HPDE6-E6E7 (cell line): Measurements from ENCODE around the gene ADAMTS3.

ENCODE experiments used
- DNase-seq: peaks from one replicate; pipeline ENCODE4 v3.0.0; 2011; ENCODE audit warnings: missing footprints; ENCODE audit errors: extremely low spot score

ADAMTS3 gene

DNA sequence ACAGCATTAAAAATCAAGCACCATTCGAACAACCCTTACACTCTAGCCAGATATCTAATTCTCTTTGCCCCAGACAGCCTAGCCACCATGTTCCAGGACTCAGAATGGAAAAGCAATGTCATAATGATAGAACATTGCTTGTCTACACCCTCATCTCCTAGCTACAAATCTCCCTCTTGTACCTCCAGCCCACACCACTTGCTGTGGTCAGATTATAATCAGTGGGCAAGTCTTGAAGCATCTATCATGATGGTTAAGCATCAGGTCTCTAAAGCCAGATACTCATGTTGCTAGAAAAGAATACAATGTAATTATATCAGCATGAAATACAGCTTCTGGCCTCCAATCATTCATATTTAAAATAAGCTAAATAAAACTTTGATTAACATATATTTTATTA is 268.9 kb downstream of the ADAMTS3 start:
- DNase-seq = no peak

DNA sequence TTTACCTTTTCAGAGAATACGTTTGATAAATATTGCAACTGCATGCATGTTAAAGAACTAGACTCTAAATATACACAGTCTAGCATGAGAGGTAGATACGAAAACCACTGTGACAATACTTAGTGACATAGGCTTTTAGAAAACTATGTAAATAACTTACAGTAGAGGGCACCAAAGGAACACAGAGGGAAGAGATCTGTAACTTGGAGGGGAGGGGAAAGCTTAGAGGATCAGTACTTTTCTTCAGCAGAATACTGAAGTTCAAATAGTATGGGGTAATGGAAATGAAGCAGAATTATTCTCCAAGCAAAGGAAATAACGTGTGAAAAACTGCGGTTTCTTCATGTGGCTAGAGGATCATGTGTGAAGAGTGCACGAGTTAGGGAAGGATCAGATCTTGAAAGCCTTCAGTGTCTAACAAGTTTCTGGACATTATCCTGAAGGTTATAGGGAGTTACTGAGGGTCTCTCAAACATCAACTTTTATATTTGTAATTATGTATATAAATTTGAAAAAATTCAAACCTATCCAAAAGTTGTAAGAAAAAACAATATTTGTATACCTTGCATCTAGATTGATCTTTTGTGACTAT is 273.0 kb downstream of the ADAMTS3 start:
- DNase-seq = no peak

DNA sequence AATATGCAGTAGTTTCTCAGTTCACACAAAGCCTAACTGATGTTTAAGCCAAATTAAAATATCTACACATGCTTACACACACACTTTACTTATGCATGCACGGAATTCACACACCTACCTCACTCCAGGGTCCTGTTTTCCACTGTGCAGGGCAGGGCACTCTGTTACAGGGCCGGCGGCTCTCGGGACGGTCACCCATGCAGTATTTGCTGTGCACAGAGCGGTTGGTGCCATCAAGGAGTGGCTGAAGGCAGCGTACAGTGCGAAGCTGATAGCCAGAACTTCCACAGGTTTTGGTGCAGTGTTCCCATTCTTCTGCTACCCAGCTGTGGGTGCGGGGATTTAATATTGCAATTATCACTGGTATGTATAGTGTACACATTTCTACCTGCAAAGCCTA is 278.3 kb downstream of the ADAMTS3 start:
- DNase-seq = no peak

DNA sequence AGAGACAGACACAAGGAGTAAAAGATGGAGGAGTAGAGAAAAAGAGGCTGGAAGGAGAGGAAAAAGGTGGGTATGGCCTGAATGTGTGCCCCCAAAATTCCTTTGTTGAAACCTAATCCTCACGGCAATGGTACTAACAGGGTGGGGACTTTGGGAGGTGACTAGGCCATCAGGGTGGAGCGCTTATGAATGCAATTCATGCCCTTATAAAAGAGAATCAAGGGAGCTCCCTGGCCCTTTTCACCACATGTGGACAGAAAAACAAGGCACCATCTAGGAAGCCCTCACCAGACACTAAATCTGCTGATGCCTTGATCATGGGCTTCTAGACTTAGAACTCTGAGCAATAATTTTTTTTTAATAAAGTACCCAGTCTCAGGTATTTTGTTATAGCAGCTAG is 282.1 kb downstream of the ADAMTS3 start:
- no peak for DNase-seq

DNA sequence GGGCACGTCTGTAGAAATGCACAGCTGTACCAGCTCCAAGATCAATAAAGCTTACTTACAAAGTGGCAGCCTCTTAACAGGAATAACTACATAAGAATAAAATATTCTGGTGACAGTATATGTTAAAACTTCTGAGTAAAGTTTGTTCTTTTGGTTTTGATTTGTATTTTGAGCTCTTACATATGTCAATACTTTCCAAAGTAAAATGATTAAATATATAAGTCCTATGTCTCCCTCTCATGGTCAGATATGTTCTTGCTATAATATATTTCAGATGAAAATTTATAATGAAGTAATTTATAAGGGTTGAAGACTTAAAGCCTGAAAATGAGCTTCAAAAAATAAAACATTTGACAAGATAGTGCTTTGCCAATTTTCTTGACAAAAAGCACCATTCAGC is 282.8 kb downstream of the ADAMTS3 start:
- DNase-seq = no peak

DNA sequence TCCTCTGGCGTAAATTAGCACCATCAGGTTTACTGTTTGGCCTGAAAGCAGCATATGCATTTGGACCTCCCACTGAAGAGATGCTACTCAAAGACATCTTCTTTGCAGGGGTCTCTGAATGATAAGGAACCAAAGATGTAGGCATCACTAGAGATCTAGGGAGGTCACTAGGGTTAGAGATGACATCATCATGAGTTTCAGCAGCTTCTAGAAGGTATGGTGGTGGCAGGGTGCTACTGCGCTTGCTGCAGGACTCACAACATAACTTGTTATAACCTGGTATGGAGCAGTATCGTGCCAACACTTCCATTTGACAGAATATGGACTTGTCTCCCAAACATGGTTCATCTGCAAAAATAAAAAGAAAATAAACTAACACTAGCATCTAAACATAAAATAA is 285.7 kb downstream of the ADAMTS3 start:
- no peak for DNase-seq

DNA sequence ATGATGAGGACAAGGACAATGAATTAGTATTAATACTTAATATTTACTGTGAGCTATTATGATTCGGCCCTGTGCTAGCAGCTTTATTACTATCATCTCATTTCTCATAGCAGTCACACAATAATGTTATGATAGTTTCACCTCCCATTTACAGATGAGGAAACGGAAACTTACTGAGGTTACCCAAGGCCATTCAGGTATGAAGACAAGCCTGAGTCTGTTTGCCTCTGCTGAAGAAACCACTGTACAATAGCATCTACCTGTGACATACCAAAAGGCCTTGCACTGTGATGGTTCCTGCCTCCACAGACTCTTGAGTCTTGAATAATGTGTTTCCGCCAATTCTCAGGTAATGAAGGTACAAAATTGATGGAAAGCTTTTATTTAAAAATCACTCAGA is 288.8 kb downstream of the ADAMTS3 start:
- DNase-seq = no peak

- DNase-seq = no peak
Measured at GRCh38 chr4:72275381-72275780, 293.6 kb downstream of the ADAMTS3 start.

GRCh38 chr4:72274251-72274650 is 294.8 kb downstream of the ADAMTS3 start:
- DNase-seq = no peak

GRCh38 chr4:72255269-72255668 is 313.8 kb downstream of the ADAMTS3 start:
- DNase-seq = no peak

DNA sequence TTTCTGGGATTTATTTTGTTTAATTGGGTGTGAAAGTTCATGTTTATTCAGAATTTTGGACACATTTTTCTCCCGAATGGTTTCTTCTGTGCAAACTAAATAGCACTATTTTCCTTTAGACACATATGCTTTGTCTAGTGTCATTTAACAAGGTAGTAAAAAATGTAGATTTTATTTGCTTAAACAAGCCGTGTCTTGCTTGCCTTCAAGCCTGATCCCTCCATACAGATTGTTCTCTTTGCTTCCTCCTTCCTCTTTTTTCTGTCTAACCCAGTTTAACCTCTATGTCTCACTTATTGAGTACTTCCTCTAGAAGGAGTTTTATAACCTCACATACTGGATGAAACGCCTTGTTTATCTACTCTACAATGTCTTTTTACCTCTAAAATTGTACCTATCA is 325.4 kb downstream of the ADAMTS3 start:
- DNase-seq = peak; percentile 7

DNA sequence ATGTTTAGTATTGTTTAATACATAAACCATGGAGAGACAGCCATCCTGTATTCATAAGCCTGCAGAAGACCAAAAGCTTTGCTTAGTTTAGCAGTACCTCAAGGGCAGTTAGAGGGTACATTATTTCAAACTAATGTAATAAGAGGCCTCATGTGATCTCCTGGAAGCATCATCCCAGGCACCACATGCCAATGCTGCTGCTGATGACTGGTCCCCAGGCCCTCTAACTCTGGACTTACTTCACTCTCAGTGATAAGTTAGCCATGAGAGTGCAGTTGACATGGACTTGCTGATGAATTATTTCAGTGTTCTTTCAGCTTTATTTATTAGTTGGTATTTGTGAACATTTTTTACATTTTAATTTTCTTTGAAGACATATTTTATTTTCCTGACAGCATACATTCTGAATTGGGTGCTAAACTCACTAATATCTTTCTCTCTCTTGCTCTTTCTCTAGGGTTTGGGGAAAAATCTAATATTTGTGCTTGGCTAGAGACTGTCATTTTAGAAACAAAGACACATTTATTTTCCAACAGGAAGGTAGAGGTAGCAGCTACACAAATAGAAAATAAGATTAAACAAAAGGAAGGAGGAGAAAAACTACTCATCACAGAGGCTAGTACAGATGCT is 329.4 kb downstream of the ADAMTS3 start:
- no peak for DNase-seq
